GM19035 (cell line): Measurements from ENCODE around the gene PACSIN2.
"Not testable (repeated sequence)": the region's sequence is repeated elsewhere in the genome, so short reads cannot be mapped to it uniquely, and the experiment has no call there.

Experiments used
- ATAC-seq: cut with Tn5 transposase; IDR thresholded peaks from one replicate; pipeline ENCODE4 v1.9.1; 2021; ENCODE audit not compliant: unreplicated experiment

PACSIN2 gene

DNA sequence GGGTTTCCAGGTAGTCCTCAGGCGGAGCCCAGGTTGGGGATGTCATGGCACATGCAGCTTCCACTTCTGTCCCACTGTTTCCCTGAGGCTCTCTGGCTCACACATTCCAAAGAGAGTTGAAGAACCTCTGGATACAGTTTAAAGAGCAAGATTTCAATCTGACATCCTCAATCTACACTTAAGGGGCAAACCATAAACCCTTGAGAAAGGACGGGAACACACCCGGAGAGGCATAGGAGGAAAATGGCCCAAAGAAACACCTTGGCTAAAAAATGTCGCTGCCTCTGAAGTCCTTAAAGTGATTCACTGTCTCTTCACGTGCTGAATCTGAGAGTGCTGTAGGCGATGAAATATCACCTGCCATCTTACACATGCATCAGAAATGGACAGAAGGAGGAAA, 87.0 kb downstream of the PACSIN2 start:
- ATAC-seq: no peak

DNA sequence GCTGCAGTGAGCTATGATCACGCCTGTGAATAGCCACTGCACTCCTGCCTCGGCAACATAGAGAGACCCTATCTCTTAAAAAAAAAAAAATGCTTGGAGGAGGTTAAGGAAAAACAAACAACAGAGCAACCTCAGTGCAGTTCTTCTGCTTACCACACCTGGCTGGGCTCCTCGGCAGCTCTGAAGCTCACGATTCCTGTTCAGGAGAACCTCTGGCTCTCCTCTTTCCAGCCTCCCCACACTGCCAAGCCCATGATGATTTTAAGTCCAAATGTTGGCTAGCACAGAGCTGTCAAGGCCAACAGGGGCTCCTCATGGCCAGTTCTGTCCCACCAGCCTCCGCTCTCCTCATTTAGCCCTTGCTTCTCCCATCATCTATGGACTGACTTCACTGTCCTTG, 88.2 kb downstream of the PACSIN2 start:
- no peak for ATAC-seq

DNA sequence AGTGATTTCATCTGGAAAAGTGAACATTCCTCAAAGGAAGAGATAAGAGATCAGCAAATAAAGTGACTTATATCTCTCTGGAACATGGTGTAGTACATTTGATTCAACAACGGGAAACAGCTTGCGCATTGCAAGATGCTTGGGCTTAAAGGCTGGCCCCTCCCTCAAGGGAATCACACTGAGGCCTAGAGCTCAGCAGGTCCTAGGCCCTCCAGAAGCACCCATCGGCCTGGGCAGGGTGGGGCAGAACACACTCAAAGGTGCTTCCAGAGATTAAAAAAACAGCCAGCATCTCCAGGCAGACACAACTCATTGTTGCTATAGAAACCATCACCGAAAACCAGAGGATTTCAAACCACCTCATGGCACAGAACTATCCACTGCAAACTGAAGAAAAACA, 88.8 kb downstream of the PACSIN2 start:
- ATAC-seq: no peak

DNA sequence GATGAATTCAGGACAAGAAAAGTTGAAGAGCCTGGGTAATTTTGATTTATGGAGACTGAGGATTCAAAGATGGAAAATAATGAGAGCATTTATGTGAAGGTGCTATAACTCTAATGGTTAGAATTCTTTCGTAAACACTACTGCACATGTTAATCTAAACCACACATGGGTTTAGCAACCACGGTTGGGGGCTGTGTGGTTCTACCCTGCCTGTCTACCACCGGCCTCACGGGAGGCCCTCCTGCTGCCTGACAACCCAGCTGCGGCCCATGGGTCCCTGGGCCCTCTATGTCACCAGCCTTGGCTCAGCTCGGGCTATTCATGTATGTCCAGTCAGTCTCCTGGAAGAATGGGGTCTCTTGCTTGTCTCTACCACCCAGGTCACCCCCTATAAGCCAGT, 89.4 kb downstream of the PACSIN2 start:
- no peak for ATAC-seq

DNA sequence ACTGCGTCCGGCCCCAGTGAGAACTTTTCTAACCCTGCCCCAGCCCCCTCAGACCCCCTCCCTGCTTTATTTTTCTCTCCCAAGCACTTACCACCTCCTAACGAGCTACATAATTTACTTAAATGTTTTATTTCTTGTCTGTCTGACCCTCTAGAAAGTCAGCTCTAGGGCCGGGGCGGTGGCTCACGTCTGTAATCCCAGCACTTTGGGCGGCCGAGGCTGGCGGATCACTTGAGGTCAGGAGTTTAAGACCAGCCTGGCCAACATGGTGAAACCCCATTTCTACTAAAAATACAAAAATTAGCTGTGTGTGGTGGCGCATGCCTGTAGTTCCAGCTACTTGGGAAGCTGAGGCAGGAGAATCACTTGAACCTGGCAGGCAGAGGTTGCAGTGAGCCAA, 89.9 kb downstream of the PACSIN2 start:
- ATAC-seq: not testable (repeated sequence)

DNA sequence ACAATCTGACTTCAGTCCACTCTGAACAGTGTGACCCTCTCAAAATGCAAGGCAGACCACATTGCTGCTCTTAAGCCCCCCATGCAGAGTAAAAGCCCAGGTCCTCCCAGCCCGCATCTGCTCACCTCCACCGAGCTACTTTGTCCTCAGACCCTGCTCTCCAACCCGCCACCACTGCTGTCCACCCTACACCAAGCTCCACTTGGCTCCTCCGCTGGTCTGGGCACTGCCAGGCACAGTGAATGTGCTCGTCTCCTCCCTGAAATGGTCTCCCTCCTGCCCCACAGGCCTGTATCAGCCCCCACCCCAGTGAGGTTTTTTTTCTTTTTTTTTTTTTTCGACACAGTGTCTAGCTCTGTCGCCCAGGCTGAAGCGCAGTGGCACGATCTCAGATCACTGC, 90.5 kb downstream of the PACSIN2 start:
- no peak for ATAC-seq

GRCh38 chr22:42922374-42923191, 92.4 kb downstream of the PACSIN2 start:
- ATAC-seq: no peak

- no peak for ATAC-seq
Observed at GRCh38 chr22:42920101-42920820, 94.7 kb downstream of the PACSIN2 start.

GRCh38 chr22:42919199-42919598, 95.8 kb downstream of the PACSIN2 start:
- no peak for ATAC-seq

DNA sequence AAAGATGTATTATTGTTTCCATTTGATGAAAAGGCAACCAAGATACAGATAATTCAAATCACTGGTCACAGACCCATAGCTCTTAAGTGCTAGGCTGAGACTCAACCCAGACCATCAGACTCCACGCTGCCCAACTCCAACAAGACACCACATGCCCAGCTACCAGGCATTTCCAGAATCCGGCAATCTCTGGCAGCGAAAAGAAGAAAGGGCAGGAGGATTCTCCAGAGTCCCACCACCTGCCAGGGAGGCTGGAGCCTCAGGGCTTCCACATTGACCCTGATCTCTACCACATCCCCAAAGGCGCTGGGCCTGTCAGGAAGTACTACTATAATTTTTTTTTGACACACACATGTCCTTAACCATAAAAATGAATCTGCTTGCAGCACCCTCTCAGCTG, 96.4 kb downstream of the PACSIN2 start:
- ATAC-seq: no peak

GRCh38 chr22:42917358-42917757, 97.6 kb downstream of the PACSIN2 start:
- not testable (repeated sequence) for ATAC-seq

- no peak for ATAC-seq
Observed at GRCh38 chr22:42915980-42916765, 98.8 kb downstream of the PACSIN2 start.

DNA sequence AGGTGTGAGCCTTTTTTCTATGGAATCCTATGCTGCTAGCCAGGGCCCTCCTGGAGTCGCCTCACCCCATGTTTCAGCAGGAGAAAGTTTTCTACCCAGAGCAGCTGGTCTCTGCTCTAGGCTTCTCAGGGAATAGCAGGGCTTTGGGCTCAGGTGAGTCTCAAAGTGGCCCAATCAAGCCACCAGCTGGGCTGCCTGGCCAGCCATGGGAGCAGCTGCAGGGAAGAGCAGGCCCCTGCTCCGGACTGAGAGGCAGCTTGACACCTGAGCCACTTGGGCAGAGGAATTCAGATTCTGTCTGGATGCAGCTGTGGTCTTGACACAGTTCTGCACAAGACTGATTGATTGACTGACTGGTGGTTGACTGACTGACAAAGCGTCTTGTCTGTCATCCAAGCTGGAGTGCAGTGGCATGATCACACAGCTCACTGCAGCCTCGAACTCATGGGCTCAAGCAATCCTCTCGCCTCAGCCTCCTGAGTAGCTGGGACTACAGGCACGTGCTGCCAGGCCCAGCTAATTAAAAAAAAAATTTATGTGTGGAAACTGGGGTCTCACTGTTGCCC, 100.4 kb downstream of the PACSIN2 start:
- no peak for ATAC-seq

DNA sequence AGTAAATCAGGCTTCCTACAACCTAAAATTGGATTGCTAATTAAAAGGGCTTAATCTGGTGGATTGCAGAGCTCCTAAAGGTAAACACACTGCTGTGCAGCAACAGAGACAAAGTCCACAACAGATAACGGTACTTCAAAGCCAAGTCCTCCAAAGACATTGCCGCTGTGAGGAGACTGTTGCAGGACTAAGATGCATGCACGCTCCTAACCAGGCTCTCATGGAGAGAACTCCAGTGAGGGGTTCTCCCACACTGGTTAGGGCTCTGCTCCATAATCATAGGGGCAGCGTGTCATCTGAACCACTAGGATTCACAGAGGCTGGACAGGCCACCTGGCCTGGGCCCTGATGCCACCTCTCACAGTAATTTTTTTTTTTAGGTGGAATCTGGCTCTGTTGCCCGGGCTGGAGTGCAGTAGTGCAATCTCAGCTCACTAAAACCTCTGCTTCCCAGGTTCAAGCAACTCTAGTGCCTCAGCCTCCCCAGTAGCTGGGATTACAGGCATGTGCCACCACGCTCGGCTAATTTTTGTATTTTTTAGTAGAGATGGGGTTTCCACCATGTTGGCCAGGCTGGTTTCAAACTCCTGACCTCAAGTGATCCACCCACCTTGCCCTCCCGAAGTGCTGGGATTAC, 101.0 kb downstream of the PACSIN2 start:
- ATAC-seq: no peak

DNA sequence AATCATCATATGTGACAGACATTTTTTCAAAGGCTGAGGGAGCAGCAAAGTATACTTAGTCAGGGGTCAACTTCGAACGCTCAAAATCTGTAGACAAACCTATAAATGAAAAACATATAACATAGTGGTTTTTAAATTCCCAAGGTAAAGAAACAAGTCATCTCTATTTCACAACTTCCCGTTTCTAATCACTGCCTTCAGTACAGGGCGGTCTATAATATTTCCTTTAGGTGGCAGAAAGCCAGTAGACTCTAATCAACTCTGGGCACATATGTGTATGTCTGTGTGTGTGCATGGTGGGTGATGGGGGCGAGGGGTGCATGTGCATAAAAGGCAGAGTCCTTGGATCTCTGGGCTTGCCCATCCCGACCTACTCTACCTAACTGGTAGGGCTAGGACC, 102.9 kb downstream of the PACSIN2 start:
- ATAC-seq: no peak

GRCh38 chr22:42910221-42910942, 104.6 kb downstream of the PACSIN2 start:
- no peak for ATAC-seq

GRCh38 chr22:42909363-42910058, 105.4 kb downstream of the PACSIN2 start:
- ATAC-seq: no peak

DNA sequence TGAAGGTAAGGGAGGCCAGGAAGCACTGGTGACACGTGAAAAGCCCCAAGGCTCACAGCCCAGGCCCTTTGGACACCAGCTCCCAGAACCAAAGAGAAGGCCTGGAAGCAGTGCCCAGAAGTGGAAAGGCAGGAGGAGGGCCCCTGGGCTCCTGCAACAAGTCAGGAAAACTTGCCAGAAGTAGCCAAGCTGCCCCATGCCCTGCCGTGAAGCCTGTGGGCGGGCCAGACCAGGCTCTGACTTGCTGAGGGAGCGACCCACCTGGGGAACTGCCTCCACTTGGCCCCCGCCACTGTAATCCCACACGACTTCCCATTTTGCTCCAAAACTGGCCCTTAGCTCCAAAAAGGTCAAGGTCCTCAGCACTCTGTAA, 106.6 kb downstream of the PACSIN2 start:
- no peak for ATAC-seq
